ENCODE data around the gene CRACR2A. TPM values are rescaled to one million over a fixed set of nuclear protein-coding genes. Genes with fewer than 3 reads are reported as not detected.

The CRACR2A gene
- total RNA-seq, 1 experiment from 2014 or later, result 0.92 TPM

- BruUV-seq (replicated peaks), result no TSS peak
- DNase-seq (ENCODE audit: low read depth, low spot score) (no peak), ATAC-seq (no peak)
- in situ Hi-C loops (cut with HindIII; ENCODE audit: low pct_unique_long_range_greater_than_20kb, low sequenced_read_pairs), result no loop called here
- intact Hi-C loops (cut with micrococcal nuclease; ENCODE audit: unreplicated experiment), result no loop called here
- TF ChIP-seq TCF7L2 (IDR thresholded peaks at IDR 0.05; ENCODE audit: low read depth, low read length), result no peak
- no peak for TF ChIP-seq SIN3A (IDR thresholded peaks at IDR 0.05; ENCODE audit: borderline replicate concordance, insufficient read depth, low read depth, low read length)
- TF ChIP-seq POLR2AphosphoS5 (IDR thresholded peaks at IDR 0.05; ENCODE audit: low read depth, low read length), result no peak
- no peak for TF ChIP-seq CTCF (IDR thresholded peaks at IDR 0.05)
- no peak for TF ChIP-seq REST (IDR thresholded peaks at IDR 0.05; ENCODE audit: insufficient read depth in 1 of 2, low read depth in 2 of 2, low read length in 1 of 2)
- CTCF ChIA-PET, result no interaction called here
- Histone ChIP-seq H3K27me3 (ENCODE audit: control insufficient read depth, insufficient read depth, low read length) (no peaks in the 10 kb centered on the region; the same call in 1 of the 2 replicates), H3K4me3 (ENCODE audit: low read depth in 2 of 2, low read length in 2 of 2) (no peak overlapping the region), H3K4me1 (ENCODE audit: control insufficient read depth, insufficient read depth, low read length) (no peaks in the 10 kb centered on the region), H3K9me3 (ENCODE audit: control insufficient read depth, insufficient read depth, low read depth, low read length) (no peaks in the 10 kb centered on the region), H3K27ac (ENCODE audit: low read length) (no peak overlapping the region), H3K36me3 (ENCODE audit: control insufficient read depth, insufficient read depth, low read length) (no peaks in the 10 kb centered on the region)
- POLR2A ChIA-PET, result no interaction called here
Observed at GRCh38 chr12:3795492-3796133, 42.7 kb upstream of the CRACR2A start.

- Histone ChIP-seq H3K36me3 (ENCODE audit: control insufficient read depth, insufficient read depth, low read length) (no peaks in the 10 kb centered on the region), H3K4me1 (ENCODE audit: control insufficient read depth, insufficient read depth, low read length) (no peaks in the 10 kb centered on the region), H3K4me3 (ENCODE audit: low read depth in 2 of 2, low read length in 2 of 2) (no peak overlapping the region), H3K9me3 (ENCODE audit: control insufficient read depth, insufficient read depth, low read depth, low read length) (no peaks in the 10 kb centered on the region), H3K27ac (ENCODE audit: low read length) (no peak overlapping the region), H3K27me3 (ENCODE audit: control insufficient read depth, insufficient read depth, low read length) (no peaks in the 10 kb centered on the region; the same call in 1 of the 2 replicates)
- no TSS peak for BruUV-seq (replicated peaks)
- no peak for TF ChIP-seq REST (IDR thresholded peaks at IDR 0.05; ENCODE audit: insufficient read depth in 1 of 2, low read depth in 2 of 2, low read length in 1 of 2)
- no peak for TF ChIP-seq POLR2AphosphoS5 (IDR thresholded peaks at IDR 0.05; ENCODE audit: low read depth, low read length)
- TF ChIP-seq SIN3A (IDR thresholded peaks at IDR 0.05; ENCODE audit: borderline replicate concordance, insufficient read depth, low read depth, low read length), result no peak
- no peak for TF ChIP-seq CTCF (IDR thresholded peaks at IDR 0.05)
- no peak for TF ChIP-seq TCF7L2 (IDR thresholded peaks at IDR 0.05; ENCODE audit: low read depth, low read length)
- DNase-seq (ENCODE audit: low read depth, low spot score) (no peak), ATAC-seq (no peak)
- ChIA-PET POLR2A (no interaction called here), CTCF (no interaction called here)
- intact Hi-C loops (cut with micrococcal nuclease; ENCODE audit: unreplicated experiment), result no loop called here
- in situ Hi-C loops (cut with HindIII; ENCODE audit: low pct_unique_long_range_greater_than_20kb, low sequenced_read_pairs), result no loop called here
Observed at GRCh38 chr12:3795066-3795465, 42.2 kb upstream of the CRACR2A start.

Data from Panc1 (cell line).